K562 (cell line): ENCODE measurements around the gene OR51B2. TPM values are rescaled to one million over a fixed set of nuclear protein-coding genes. Genes with fewer than 3 reads are reported as not detected.

Experiments used
- CBFB ChIP-seq: sonication (generic); formaldehyde crosslinking; IDR thresholded peaks from 2 replicates; pipeline ENCODE4 v1.4.0; 2020; ENCODE audit warnings: mild to moderate bottlenecking, missing genetic modification reagents
- FOXJ2 ChIP-seq: fragments of 200-800 bp; sonication (Bioruptor generic); IDR thresholded peaks from 2 replicates; pipeline ENCODE4 v1.6.1; 2016; ENCODE audit warnings: missing genetic modification characterization, missing compliant biosample characterization
- HDGF ChIP-seq: fragments of 450-650 bp; IDR thresholded peaks from 2 replicates; pipeline ENCODE4 v1.6.1; 2016
- PCBP1 ChIP-seq: fragments of 200-400 bp; formaldehyde crosslinking; IDR thresholded peaks from 2 replicates; pipeline ENCODE4 v1.6.1; 2018; ENCODE audit warnings: mild to moderate bottlenecking, low read depth, low read length; ENCODE audit not compliant: poor library complexity, severe bottlenecking
- ZNF551 ChIP-seq: fragments of 250-450 bp; sonication (Bioruptor Pico); IDR thresholded peaks from 2 replicates; pipeline ENCODE4 v1.5.0; 2021; ENCODE audit warnings: mild to moderate bottlenecking, moderate library complexity
- polyA plus RNA-seq, 8 experiments: library from polyadenylated mRNA; depleted of rRNA in 4 of 8; stranded (reverse) in 5 of 8; unstranded in 3 of 8; fragments of >200 nt; fragmentation: Nextera tagmentation in 2 of 8; fragmentation: Illumina TruSeq in 1 of 8; extraction: Ambion mirVana in 2 of 8; extraction: Trizol in 1 of 8; gene quantifications; 2 replicates each; pipeline versions ENCODE4 v1.2.1 to v1.2.3, GENCODE V29; 2011 to 2014; ENCODE audit warnings: inconsistent platforms in 1 of 8, missing spikeins in 1 of 8
- small RNA-seq: library from RNA; depleted of rRNA; stranded (forward); fragments of <200 nt; gene quantifications from one replicate; pipeline ENCODE3, GENCODE V24; 2014
- total RNA-seq, 7 experiments: library from RNA; depleted of rRNA in 6 of 7; stranded (reverse); fragments of >200 nt in 6 of 7; fragmentation: Illumina TruSeq in 2 of 7; extraction: Trizol in 2 of 7; gene quantifications; 2 replicates each; pipeline versions ENCODE4 v1.2.1 to v1.2.3, GENCODE V29; 2011 to 2021; ENCODE audit warnings: low replicate concordance in 1 of 7
- TF ChIP-seq, protein P1 (sequence below), 2 experiments: fragments of 450-650 bp in 1 of 2; sonication (generic) in 1 of 2; formaldehyde crosslinking in 1 of 2; IDR thresholded peaks; 2 replicates each; pipeline versions ENCODE4 v1.7.1 to v1.9.0; 2016 to 2022; ENCODE audit warnings: inconsistent platforms in 1 of 2, mild to moderate bottlenecking in 1 of 2, missing genetic modification reagents in 1 of 2

The OR51B2 gene
- total and polyA plus RNA-seq, 9 of the 15 experiments (the other 6 are each of a cell fraction or from before 2014, with no cell fraction given) = 0.38 to 6.6 (median 4.0) TPM

DNA sequence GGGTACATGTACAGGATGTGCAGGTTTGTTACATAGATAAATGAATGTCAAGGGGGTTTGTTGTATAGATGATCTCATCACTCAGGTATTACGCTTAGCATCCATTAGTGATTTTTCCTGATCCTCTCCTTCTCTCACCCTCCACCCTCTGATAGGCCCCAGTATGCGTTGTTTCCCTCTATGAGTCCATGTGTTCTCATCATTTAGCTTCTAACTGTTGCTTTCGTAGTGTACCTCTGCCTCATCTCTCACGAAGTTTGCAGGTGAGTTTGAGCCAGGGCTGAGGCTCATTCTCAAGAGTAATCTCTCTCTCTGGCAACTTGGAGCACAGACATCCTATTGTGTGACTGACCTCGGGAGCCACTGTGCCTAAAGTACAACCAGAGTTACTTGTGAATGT, 49.7 kb downstream of the OR51B2 start (continued):
- TF ChIP-seq, protein P1, sequence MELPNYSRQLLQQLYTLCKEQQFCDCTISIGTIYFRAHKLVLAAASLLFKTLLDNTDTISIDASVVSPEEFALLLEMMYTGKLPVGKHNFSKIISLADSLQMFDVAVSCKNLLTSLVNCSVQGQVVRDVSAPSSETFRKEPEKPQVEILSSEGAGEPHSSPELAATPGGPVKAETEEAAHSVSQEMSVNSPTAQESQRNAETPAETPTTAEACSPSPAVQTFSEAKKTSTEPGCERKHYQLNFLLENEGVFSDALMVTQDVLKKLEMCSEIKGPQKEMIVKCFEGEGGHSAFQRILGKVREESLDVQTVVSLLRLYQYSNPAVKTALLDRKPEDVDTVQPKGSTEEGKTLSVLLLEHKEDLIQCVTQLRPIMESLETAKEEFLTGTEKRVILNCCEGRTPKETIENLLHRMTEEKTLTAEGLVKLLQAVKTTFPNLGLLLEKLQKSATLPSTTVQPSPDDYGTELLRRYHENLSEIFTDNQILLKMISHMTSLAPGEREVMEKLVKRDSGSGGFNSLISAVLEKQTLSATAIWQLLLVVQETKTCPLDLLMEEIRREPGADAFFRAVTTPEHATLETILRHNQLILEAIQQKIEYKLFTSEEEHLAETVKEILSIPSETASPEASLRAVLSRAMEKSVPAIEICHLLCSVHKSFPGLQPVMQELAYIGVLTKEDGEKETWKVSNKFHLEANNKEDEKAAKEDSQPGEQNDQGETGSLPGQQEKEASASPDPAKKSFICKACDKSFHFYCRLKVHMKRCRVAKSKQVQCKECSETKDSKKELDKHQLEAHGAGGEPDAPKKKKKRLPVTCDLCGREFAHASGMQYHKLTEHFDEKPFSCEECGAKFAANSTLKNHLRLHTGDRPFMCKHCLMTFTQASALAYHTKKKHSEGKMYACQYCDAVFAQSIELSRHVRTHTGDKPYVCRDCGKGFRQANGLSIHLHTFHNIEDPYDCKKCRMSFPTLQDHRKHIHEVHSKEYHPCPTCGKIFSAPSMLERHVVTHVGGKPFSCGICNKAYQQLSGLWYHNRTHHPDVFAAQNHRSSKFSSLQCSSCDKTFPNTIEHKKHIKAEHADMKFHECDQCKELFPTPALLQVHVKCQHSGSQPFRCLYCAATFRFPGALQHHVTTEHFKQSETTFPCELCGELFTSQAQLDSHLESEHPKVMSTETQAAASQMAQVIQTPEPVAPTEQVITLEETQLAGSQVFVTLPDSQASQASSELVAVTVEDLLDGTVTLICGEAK (IDR thresholded peaks at IDR 0.05) = no peak
- TF ChIP-seq, protein P1 (CRISPR knock-in tag; IDR thresholded peaks at IDR 0.05) = no peak
- no peak for TF ChIP-seq PCBP1
- peak; percentile 50; the same call in 1 of the 2 replicates for TF ChIP-seq HDGF
- no peak for TF ChIP-seq CBFB (CRISPR knock-in tag)
- no peak for TF ChIP-seq ZNF551 (CRISPR knock-in tag)
- TF ChIP-seq FOXJ2 (tag) = no peak

Small RNA genes lying within 50 kb of the gene (small RNA-seq; reads per million reads assigned to genes)
- not detected for gene AC104389.3

Other genes with a start within 250 kb of the OR51B2 start
Only the 7 nearest of the 19 such genes appear.
- 3,349 and 3,828 TPM in 2 replicates for gene HBG1, start 74.4 kb downstream of the OR51B2 start, total RNA-seq (2014; rRNA removed)
- gene HBG1, start 74.4 kb downstream of the OR51B2 start, total RNA-seq (2014; rRNA removed; fragmentation: Illumina TruSeq; extraction: Trizol) = 3,691 and 4,785 TPM in 2 replicates
- gene HBG1, start 74.4 kb downstream of the OR51B2 start, total RNA-seq (2015; rRNA removed; fragmentation: Illumina TruSeq; extraction: Trizol) = 1,066 and 1,105 TPM in 2 replicates
- gene HBG1, start 74.4 kb downstream of the OR51B2 start, total RNA-seq (2021) = 3,171 and 3,343 TPM in 2 replicates
- gene HBG1, start 74.4 kb downstream of the OR51B2 start, polyA plus RNA-seq (2011; rRNA removed) = 10,167 and 10,862 TPM in 2 replicates
- gene HBG1, start 74.4 kb downstream of the OR51B2 start, polyA plus RNA-seq (2014; fragmentation: Illumina TruSeq; extraction: Trizol) = 4,898 and 6,694 TPM in 2 replicates
- gene HBG1, start 74.4 kb downstream of the OR51B2 start, polyA plus RNA-seq (2014; fragmentation: Nextera tagmentation; extraction: Ambion mirVana) = over 10,000 TPM; 14,841 to 16,338 TPM
- 5,149 and 5,228 TPM in 2 replicates for gene HBG1, start 74.4 kb downstream of the OR51B2 start, polyA plus RNA-seq (2014; rRNA removed)
- 4,133 and 5,659 TPM in 2 replicates for gene HBG2, start 69.5 kb downstream of the OR51B2 start, total RNA-seq (2014; rRNA removed)
- 14,495 and 14,520 TPM in 2 replicates for gene HBG2, start 69.5 kb downstream of the OR51B2 start, total RNA-seq (2014; rRNA removed; fragmentation: Illumina TruSeq; extraction: Trizol)
- 1,503 and 1,626 TPM in 2 replicates for gene HBG2, start 69.5 kb downstream of the OR51B2 start, total RNA-seq (2015; rRNA removed; fragmentation: Illumina TruSeq; extraction: Trizol)
- gene HBG2, start 69.5 kb downstream of the OR51B2 start, total RNA-seq (2021) = 9,242 and 9,746 TPM in 2 replicates
- 14,543 and 18,939 TPM in 2 replicates for gene HBG2, start 69.5 kb downstream of the OR51B2 start, polyA plus RNA-seq (2011; rRNA removed)
- 5,264 and 6,648 TPM in 2 replicates for gene HBG2, start 69.5 kb downstream of the OR51B2 start, polyA plus RNA-seq (2014; fragmentation: Illumina TruSeq; extraction: Trizol)
- over 10,000 TPM; 53,065 to 58,619 TPM for gene HBG2, start 69.5 kb downstream of the OR51B2 start, polyA plus RNA-seq (2014; fragmentation: Nextera tagmentation; extraction: Ambion mirVana)
- gene HBG2, start 69.5 kb downstream of the OR51B2 start, polyA plus RNA-seq (2014; rRNA removed) = 10,515 and 11,063 TPM in 2 replicates
- gene HBE1, start 54.4 kb downstream of the OR51B2 start, total RNA-seq (2014; rRNA removed) = 1,522 and 1,641 TPM in 2 replicates
- 1,988 and 2,064 TPM in 2 replicates for gene HBE1, start 54.4 kb downstream of the OR51B2 start, total RNA-seq (2014; rRNA removed; fragmentation: Illumina TruSeq; extraction: Trizol)
- gene HBE1, start 54.4 kb downstream of the OR51B2 start, total RNA-seq (2015; rRNA removed; fragmentation: Illumina TruSeq; extraction: Trizol) = 594 and 612 TPM in 2 replicates
- 1,978 and 2,119 TPM in 2 replicates for gene HBE1, start 54.4 kb downstream of the OR51B2 start, total RNA-seq (2021)
- gene HBE1, start 54.4 kb downstream of the OR51B2 start, polyA plus RNA-seq (2011; rRNA removed) = 1,590 and 10,250 TPM in 2 replicates
- 2,663 and 2,874 TPM in 2 replicates for gene HBE1, start 54.4 kb downstream of the OR51B2 start, polyA plus RNA-seq (2014; fragmentation: Illumina TruSeq; extraction: Trizol)
- gene HBE1, start 54.4 kb downstream of the OR51B2 start, polyA plus RNA-seq (2014; fragmentation: Nextera tagmentation; extraction: Ambion mirVana) = 1,000 to 10,000 TPM; 2,181 to 2,800 TPM
- 2,730 and 3,408 TPM in 2 replicates for gene HBE1, start 54.4 kb downstream of the OR51B2 start, polyA plus RNA-seq (2014; rRNA removed)
- 20.5 and 22.1 TPM in 2 replicates for gene OR51B4, start 22.4 kb downstream of the OR51B2 start, total RNA-seq (2014; rRNA removed)
- gene OR51B4, start 22.4 kb downstream of the OR51B2 start, total RNA-seq (2014; rRNA removed; fragmentation: Illumina TruSeq; extraction: Trizol) = 48.3 and 56.4 TPM in 2 replicates
- 39.9 and 42.2 TPM in 2 replicates for gene OR51B4, start 22.4 kb downstream of the OR51B2 start, total RNA-seq (2015; rRNA removed; fragmentation: Illumina TruSeq; extraction: Trizol)
- 43.8 and 48.2 TPM in 2 replicates for gene OR51B4, start 22.4 kb downstream of the OR51B2 start, total RNA-seq (2021)
- 64.6 and 65.5 TPM in 2 replicates for gene OR51B4, start 22.4 kb downstream of the OR51B2 start, polyA plus RNA-seq (2011; rRNA removed)
- 53.2 and 55.8 TPM in 2 replicates for gene OR51B4, start 22.4 kb downstream of the OR51B2 start, polyA plus RNA-seq (2014; fragmentation: Illumina TruSeq; extraction: Trizol)
- 10 to 100 TPM; 17.1 to 23.8 TPM for gene OR51B4, start 22.4 kb downstream of the OR51B2 start, polyA plus RNA-seq (2014; fragmentation: Nextera tagmentation; extraction: Ambion mirVana)
- gene OR51B4, start 22.4 kb downstream of the OR51B2 start, polyA plus RNA-seq (2014; rRNA removed) = 22.8 and 32.9 TPM in 2 replicates
- 81.2 and 89.6 TPM in 2 replicates for gene OR51B5, start 19.2 kb upstream of the OR51B2 start, total RNA-seq (2014; rRNA removed)
- gene OR51B5, start 19.2 kb upstream of the OR51B2 start, total RNA-seq (2014; rRNA removed; fragmentation: Illumina TruSeq; extraction: Trizol) = 158 and 184 TPM in 2 replicates
- gene OR51B5, start 19.2 kb upstream of the OR51B2 start, total RNA-seq (2015; rRNA removed; fragmentation: Illumina TruSeq; extraction: Trizol) = 104 and 109 TPM in 2 replicates
- gene OR51B5, start 19.2 kb upstream of the OR51B2 start, total RNA-seq (2021) = 109 and 120 TPM in 2 replicates
- 137 and 216 TPM in 2 replicates for gene OR51B5, start 19.2 kb upstream of the OR51B2 start, polyA plus RNA-seq (2011; rRNA removed)
- gene OR51B5, start 19.2 kb upstream of the OR51B2 start, polyA plus RNA-seq (2014; fragmentation: Illumina TruSeq; extraction: Trizol) = 154 and 176 TPM in 2 replicates
- 10 to 100 TPM; 83.5 to 99.9 TPM for gene OR51B5, start 19.2 kb upstream of the OR51B2 start, polyA plus RNA-seq (2014; fragmentation: Nextera tagmentation; extraction: Ambion mirVana)
- 111 and 113 TPM in 2 replicates for gene OR51B5, start 19.2 kb upstream of the OR51B2 start, polyA plus RNA-seq (2014; rRNA removed)
- gene OR51B6, start 27.2 kb upstream of the OR51B2 start, total RNA-seq (2014; rRNA removed) = not detected in 2 replicates
- not detected in 2 replicates for gene OR51B6, start 27.2 kb upstream of the OR51B2 start, total RNA-seq (2014; rRNA removed; fragmentation: Illumina TruSeq; extraction: Trizol)
- not detected in 2 replicates for gene OR51B6, start 27.2 kb upstream of the OR51B2 start, total RNA-seq (2015; rRNA removed; fragmentation: Illumina TruSeq; extraction: Trizol)
- not detected in 2 replicates for gene OR51B6, start 27.2 kb upstream of the OR51B2 start, total RNA-seq (2021)
- gene OR51B6, start 27.2 kb upstream of the OR51B2 start, polyA plus RNA-seq (2011; rRNA removed) = not detected in 2 replicates
- not detected in 2 replicates for gene OR51B6, start 27.2 kb upstream of the OR51B2 start, polyA plus RNA-seq (2014; fragmentation: Illumina TruSeq; extraction: Trizol)
- gene OR51B6, start 27.2 kb upstream of the OR51B2 start, polyA plus RNA-seq (2014; fragmentation: Nextera tagmentation; extraction: Ambion mirVana) = under 1 TPM; 0.06 to 0.97 TPM
- not detected in 2 replicates for gene OR51B6, start 27.2 kb upstream of the OR51B2 start, polyA plus RNA-seq (2014; rRNA removed)
- gene OR51M1, start 59.5 kb upstream of the OR51B2 start, total RNA-seq (2014; rRNA removed) = not detected in 2 replicates
- 0.04 TPM in 1 of 2 replicates, not detected in the other for gene OR51M1, start 59.5 kb upstream of the OR51B2 start, total RNA-seq (2014; rRNA removed; fragmentation: Illumina TruSeq; extraction: Trizol)
- not detected in 2 replicates for gene OR51M1, start 59.5 kb upstream of the OR51B2 start, total RNA-seq (2015; rRNA removed; fragmentation: Illumina TruSeq; extraction: Trizol)
- not detected in 2 replicates for gene OR51M1, start 59.5 kb upstream of the OR51B2 start, total RNA-seq (2021)
- gene OR51M1, start 59.5 kb upstream of the OR51B2 start, polyA plus RNA-seq (2011; rRNA removed) = not detected in 2 replicates
- gene OR51M1, start 59.5 kb upstream of the OR51B2 start, polyA plus RNA-seq (2014; fragmentation: Illumina TruSeq; extraction: Trizol) = not detected in 2 replicates
- gene OR51M1, start 59.5 kb upstream of the OR51B2 start, polyA plus RNA-seq (2014; fragmentation: Nextera tagmentation; extraction: Ambion mirVana) = under 1 TPM; 0.01 to 0.18 TPM
- gene OR51M1, start 59.5 kb upstream of the OR51B2 start, polyA plus RNA-seq (2014; rRNA removed) = not detected in 2 replicates